BLaER1 (cell line): Measurements from ENCODE around the gene PDE7B.

Experiments used
- H3K27ac ChIP-seq: shearing (Covaris generic); formaldehyde crosslinking; 2 replicates; pipeline ENCODE4 v1.8.1; 2022
- H3K27me3 ChIP-seq: shearing (Covaris generic); formaldehyde crosslinking; 2 replicates; pipeline ENCODE4 v1.8.1; 2022
- H3K36me3 ChIP-seq: shearing (Covaris generic); formaldehyde crosslinking; 2 replicates; pipeline ENCODE4 v1.8.1; 2022
- H3K4me1 ChIP-seq: shearing (Covaris generic); formaldehyde crosslinking; 2 replicates; pipeline ENCODE4 v1.8.1; 2022
- H3K4me2 ChIP-seq: shearing (Covaris generic); formaldehyde crosslinking; 2 replicates; pipeline ENCODE4 v1.8.1; 2022
- H3K4me3 ChIP-seq: shearing (Covaris generic); formaldehyde crosslinking; 2 replicates; pipeline ENCODE4 v1.8.1; 2022
- H3K9ac ChIP-seq: shearing (Covaris generic); formaldehyde crosslinking; 2 replicates; pipeline ENCODE4 v1.8.1; 2022
- H3K9me3 ChIP-seq: shearing (Covaris generic); formaldehyde crosslinking; 2 replicates; pipeline ENCODE4 v1.8.1; 2022
- H4K20me1 ChIP-seq: shearing (Covaris generic); formaldehyde crosslinking; 2 replicates; pipeline ENCODE4 v1.8.1; 2022
- Cebpa-rat ChIP-seq: shearing (Covaris generic); IDR thresholded peaks from 2 replicates; pipeline ENCODE4 v1.8.1; 2022

The PDE7B gene

DNA sequence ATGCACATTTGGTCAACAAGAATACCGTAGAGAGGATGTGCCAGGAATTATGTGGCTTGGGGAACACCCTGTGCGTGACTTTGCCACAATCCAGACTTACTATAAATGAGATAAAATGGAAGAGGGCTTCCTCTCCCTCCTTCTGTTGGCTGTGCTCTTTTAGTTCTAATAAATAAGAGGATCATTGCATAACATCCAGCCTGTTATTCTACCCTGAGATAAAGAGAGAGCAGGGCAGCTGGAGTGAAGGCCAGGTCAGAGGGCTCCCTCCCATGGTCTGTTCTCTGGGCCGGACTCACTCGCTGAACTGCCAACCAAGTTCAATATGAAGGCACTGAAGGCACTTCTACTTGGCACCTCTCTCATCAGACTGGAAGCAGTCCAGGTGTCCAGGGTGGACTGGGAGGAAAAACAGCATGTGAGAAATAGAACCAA lies 306.9 kb downstream of the PDE7B start:
- Histone ChIP-seq H3K4me3 (no peak overlapping the region), H4K20me1 (no peaks in the 10 kb centered on the region), H3K27me3 (no peaks in the 10 kb centered on the region)

GRCh38 chr6:136158971-136159370 lies 307.5 kb downstream of the PDE7B start:
- Histone ChIP-seq H3K27ac (no peak overlapping the region), H3K36me3 (no peaks in the 10 kb centered on the region), H3K9ac (no peak overlapping the region), H3K27me3 (no peaks in the 10 kb centered on the region), H3K4me3 (no peak overlapping the region), H3K9me3 (peaks cover 17% of the 10 kb centered on the region), H3K4me2 (no peak overlapping the region), H4K20me1 (no peaks in the 10 kb centered on the region), H3K4me1 (no peaks in the 10 kb centered on the region)
- TF ChIP-seq Cebpa-rat = no peak

More for the DNA sequence above, 306.9 kb downstream of the PDE7B start:
- Histone ChIP-seq H3K27ac (no peak overlapping the region), H3K9me3 (peaks cover 17% of the 10 kb centered on the region), H3K4me1 (no peaks in the 10 kb centered on the region), H3K4me2 (no peak overlapping the region), H3K36me3 (no peaks in the 10 kb centered on the region), H3K9ac (no peak overlapping the region)
- TF ChIP-seq Cebpa-rat = no peak

DNA sequence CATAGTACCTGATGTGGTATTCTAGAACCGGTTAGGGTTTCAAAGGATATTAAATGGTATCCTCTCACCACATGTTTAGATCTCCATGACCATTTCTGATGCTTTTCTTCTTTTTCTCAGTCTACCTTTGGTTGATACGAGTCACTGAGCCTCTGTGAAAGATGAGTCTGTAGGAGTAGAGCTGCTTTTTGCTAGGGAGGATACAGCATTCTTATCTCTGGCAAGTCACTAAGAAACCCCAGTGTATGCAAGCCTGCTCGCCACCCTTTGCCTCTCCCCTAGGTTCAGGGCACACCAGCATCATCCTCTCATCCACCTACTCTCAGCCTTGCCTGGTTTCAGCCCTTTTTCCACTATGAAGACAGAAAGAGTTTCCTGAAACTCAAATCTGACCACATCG lies 308.7 kb downstream of the PDE7B start:
- Histone ChIP-seq H4K20me1 (no peaks in the 10 kb centered on the region), H3K9ac (no peak overlapping the region), H3K4me2 (no peak overlapping the region), H3K4me3 (no peak overlapping the region), H3K27me3 (no peaks in the 10 kb centered on the region), H3K9me3 (peaks cover 17% of the 10 kb centered on the region), H3K4me1 (no peaks in the 10 kb centered on the region), H3K27ac (no peak overlapping the region), H3K36me3 (no peaks in the 10 kb centered on the region)
- TF ChIP-seq Cebpa-rat = no peak

GRCh38 chr6:136161950-136162349 lies 310.4 kb downstream of the PDE7B start:
- Histone ChIP-seq H3K4me1 (no peaks in the 10 kb centered on the region), H3K9ac (no peak overlapping the region), H3K4me3 (no peak overlapping the region), H3K9me3 (peaks cover 18% of the 10 kb centered on the region), H4K20me1 (no peaks in the 10 kb centered on the region), H3K36me3 (no peaks in the 10 kb centered on the region), H3K27ac (no peak overlapping the region), H3K4me2 (no peak overlapping the region), H3K27me3 (no peaks in the 10 kb centered on the region)
- TF ChIP-seq Cebpa-rat = no peak

- TF ChIP-seq Cebpa-rat = no peak
- no peaks in the 10 kb centered on the region for H3K36me3 ChIP-seq
- no peak overlapping the region for H3K27ac ChIP-seq
- no peak overlapping the region for H3K4me3 ChIP-seq
- no peak overlapping the region for H3K4me2 ChIP-seq
- peaks cover 25% of the 10 kb centered on the region for H3K9me3 ChIP-seq
- H3K9ac ChIP-seq = no peak overlapping the region
- no peaks in the 10 kb centered on the region for H4K20me1 ChIP-seq
- no peaks in the 10 kb centered on the region for H3K4me1 ChIP-seq
- no peaks in the 10 kb centered on the region for H3K27me3 ChIP-seq
Observed at GRCh38 chr6:136163260-136163659, 311.8 kb downstream of the PDE7B start.

DNA sequence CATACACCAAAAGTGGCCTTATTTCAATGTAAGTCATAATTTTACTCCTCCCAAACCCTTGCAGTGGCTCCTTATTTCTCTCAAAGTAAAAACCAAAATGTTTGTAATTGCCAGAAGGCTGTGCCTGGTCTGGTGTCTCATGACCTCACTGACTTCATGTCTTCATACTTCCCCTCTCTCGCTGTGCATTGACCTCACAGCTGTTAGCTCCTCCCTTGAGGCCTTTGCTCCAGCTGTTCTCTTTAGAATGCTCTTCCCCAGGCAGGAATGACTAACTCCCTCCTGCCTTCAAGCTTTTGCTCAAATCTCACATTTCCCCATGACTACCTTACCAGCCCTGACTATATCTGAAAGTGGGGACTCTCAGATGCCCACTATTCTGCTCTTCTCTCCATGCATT lies 315.3 kb downstream of the PDE7B start:
- Histone ChIP-seq H3K9ac (no peak overlapping the region), H3K4me1 (no peaks in the 10 kb centered on the region), H3K4me2 (no peak overlapping the region), H3K4me3 (no peak overlapping the region), H4K20me1 (no peaks in the 10 kb centered on the region), H3K27ac (no peak overlapping the region), H3K36me3 (no peaks in the 10 kb centered on the region), H3K9me3 (peaks cover 22% of the 10 kb centered on the region), H3K27me3 (no peaks in the 10 kb centered on the region)
- TF ChIP-seq Cebpa-rat = no peak

DNA sequence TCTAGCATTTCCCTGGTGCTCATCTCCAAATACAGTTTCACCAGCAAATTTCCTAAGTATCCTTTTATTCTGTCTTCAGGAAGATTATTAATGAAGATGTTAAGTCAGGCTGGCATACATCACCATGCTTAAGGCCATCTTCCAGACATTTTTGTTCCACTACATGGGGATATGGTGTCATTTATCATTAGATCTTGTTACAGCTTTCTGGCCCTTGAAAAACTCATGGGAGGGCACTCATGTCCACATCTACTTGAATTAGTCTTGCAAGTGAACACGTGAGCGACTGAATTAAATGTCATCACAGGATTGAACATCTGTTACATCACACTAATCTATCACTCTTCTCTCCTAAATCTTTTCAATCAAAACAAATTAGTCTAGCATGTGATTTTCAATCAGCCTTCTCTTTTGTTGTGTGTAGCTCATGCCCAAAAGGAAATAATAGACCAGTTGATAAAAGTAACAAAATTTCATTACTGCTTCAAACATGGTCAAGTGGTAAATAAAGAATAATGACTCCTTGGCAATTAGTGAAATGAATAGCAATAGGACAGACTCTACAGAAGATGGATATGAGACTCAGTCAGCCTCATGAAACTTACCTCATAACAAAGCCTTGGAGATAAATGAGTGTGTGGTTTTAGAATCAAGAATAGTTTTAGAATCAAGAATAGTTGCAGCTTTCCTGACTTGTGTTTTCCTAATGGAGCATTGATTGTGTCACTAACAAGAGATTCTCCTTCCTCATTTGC lies 318.1 kb downstream of the PDE7B start:
- Histone ChIP-seq H3K27ac (no peak overlapping the region), H3K27me3 (no peaks in the 10 kb centered on the region), H3K9me3 (peaks cover 8% of the 10 kb centered on the region; the same call in 1 of the 2 replicates), H3K4me3 (no peak overlapping the region), H3K9ac (no peak overlapping the region), H3K4me1 (no peaks in the 10 kb centered on the region), H4K20me1 (no peaks in the 10 kb centered on the region), H3K36me3 (no peaks in the 10 kb centered on the region), H3K4me2 (no peak overlapping the region)
- TF ChIP-seq Cebpa-rat = no peak

- Histone ChIP-seq H3K9me3 (peaks cover 8% of the 10 kb centered on the region; the same call in 1 of the 2 replicates), H4K20me1 (no peaks in the 10 kb centered on the region), H3K4me3 (no peak overlapping the region), H3K36me3 (no peaks in the 10 kb centered on the region), H3K4me1 (no peaks in the 10 kb centered on the region), H3K4me2 (no peak overlapping the region), H3K9ac (no peak overlapping the region), H3K27me3 (no peaks in the 10 kb centered on the region), H3K27ac (no peak overlapping the region)
- TF ChIP-seq Cebpa-rat = no peak
Observed at GRCh38 chr6:136171231-136171630, 319.7 kb downstream of the PDE7B start.

DNA sequence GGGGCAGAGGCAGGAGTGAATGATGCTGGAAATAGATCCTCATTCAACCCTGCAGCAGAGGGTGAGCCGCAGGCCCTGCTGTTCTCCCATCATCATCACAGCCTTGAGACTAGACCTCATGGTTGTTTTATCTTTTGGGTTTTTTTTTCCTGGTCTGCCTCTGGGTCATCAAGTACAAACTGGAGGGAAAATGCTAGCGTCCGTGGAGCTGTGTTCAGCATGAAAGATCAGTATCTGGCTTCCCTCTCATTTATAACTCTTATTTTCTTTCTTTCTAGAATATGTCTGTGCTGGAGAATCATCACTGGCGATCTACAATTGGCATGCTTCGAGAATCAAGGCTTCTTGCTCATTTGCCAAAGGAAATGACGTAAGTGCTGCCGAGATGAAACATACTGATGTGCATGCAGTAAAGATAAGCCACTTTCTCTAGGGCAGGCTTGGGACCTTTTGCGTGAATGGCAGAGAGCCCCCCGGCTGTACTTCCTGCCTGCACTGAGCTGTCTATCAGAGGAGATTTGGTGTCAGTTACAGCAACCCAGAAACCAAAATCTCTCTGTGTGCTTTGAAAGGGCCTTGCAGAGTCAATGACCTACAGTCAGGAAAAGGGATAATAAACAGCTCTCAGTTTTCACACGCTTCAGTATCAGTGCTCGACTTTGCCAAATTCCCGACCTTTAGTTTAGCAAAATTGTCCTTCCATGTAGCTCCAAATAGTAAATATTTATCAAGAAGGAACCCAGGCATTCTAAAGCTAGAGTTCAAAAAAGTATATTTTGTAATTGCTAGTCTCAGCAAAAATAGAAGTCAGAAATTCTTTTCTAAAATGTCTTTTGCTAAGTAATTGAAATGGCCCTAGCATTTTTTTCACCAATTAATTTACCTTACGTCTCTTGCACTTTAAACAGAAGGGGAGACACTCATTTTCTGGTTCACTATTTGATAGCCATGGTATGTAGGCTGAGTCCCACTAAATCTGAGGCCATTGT lies 322.3 kb downstream of the PDE7B start:
- H3K27me3 ChIP-seq = no peaks in the 10 kb centered on the region
- no peak overlapping the region for H3K4me3 ChIP-seq
- H4K20me1 ChIP-seq = no peaks in the 10 kb centered on the region
- H3K9ac ChIP-seq = no peak overlapping the region
- no peaks in the 10 kb centered on the region for H3K9me3 ChIP-seq
- no peak for TF ChIP-seq Cebpa-rat
- no peaks in the 10 kb centered on the region for H3K4me1 ChIP-seq
- no peaks in the 10 kb centered on the region for H3K36me3 ChIP-seq
- H3K27ac ChIP-seq = no peak overlapping the region
- no peak overlapping the region for H3K4me2 ChIP-seq

- Histone ChIP-seq H3K27ac (no peak overlapping the region), H3K9me3 (no peaks in the 10 kb centered on the region), H3K36me3 (no peaks in the 10 kb centered on the region), H3K4me1 (no peaks in the 10 kb centered on the region), H3K4me3 (no peak overlapping the region), H3K27me3 (no peaks in the 10 kb centered on the region), H4K20me1 (no peaks in the 10 kb centered on the region), H3K4me2 (no peak overlapping the region), H3K9ac (no peak overlapping the region)
- no peak for TF ChIP-seq Cebpa-rat
Observed at GRCh38 chr6:136174510-136174909, 323.0 kb downstream of the PDE7B start.
